Activated T-cell treated with anti-CD3 and anti-CD28 coated beads for 1 hour (primary cell): ENCODE results near the gene CITED1.
"Not testable (repeated sequence)": the region's sequence is repeated elsewhere in the genome, so short reads cannot be mapped to it uniquely, and the experiment has no call there.

Experiments
- DNase-seq: peaks from one replicate; pipeline ENCODE4 v3.0.0-alpha.2; 2020; ENCODE audit warnings: low read depth

Gene CITED1

GRCh38 chrX:72305286-72306084 lies at the start of gene CITED1:
Gene CITED1, minus strand, starts transcription at chrX:72305914. Its CDS starts 3,045 bp downstream, at chrX:72302869.
- no peak for DNase-seq

GRCh38 chrX:72352786-72353185 lies 47.1 kb upstream of the CITED1 start:
- no peak for DNase-seq

GRCh38 chrX:72351606-72352334 lies 46.1 kb upstream of the CITED1 start:
- DNase-seq, result no peak

GRCh38 chrX:72349190-72349589 lies 43.5 kb upstream of the CITED1 start:
- DNase-seq, result no peak

- no peak for DNase-seq
Observed at GRCh38 chrX:72348247-72348979, 42.7 kb upstream of the CITED1 start.

GRCh38 chrX:72347366-72347765 lies 41.7 kb upstream of the CITED1 start:
- no peak for DNase-seq

GRCh38 chrX:72346302-72346949 lies 40.7 kb upstream of the CITED1 start:
- DNase-seq, result no peak

GRCh38 chrX:72340626-72341025 lies 34.9 kb upstream of the CITED1 start:
- no peak for DNase-seq

GRCh38 chrX:72340041-72340440 lies 34.3 kb upstream of the CITED1 start:
- no peak for DNase-seq

- no peak for DNase-seq
Observed at GRCh38 chrX:72330131-72330530, 24.4 kb upstream of the CITED1 start.

- DNase-seq, result no peak
Observed at GRCh38 chrX:72326605-72327300, 21.0 kb upstream of the CITED1 start.

- not testable (repeated sequence) for DNase-seq
Observed at GRCh38 chrX:72319651-72320050, 13.9 kb upstream of the CITED1 start.

- DNase-seq, result no peak
Observed at GRCh38 chrX:72317139-72317538, 11.4 kb upstream of the CITED1 start.

- DNase-seq, result no peak
Observed at GRCh38 chrX:72316408-72317110, 10.8 kb upstream of the CITED1 start.

- no peak for DNase-seq
Observed at GRCh38 chrX:72314881-72315280, 9.2 kb upstream of the CITED1 start.

GRCh38 chrX:72313707-72314641 lies 8.3 kb upstream of the CITED1 start:
- no peak for DNase-seq

- no peak for DNase-seq
Observed at GRCh38 chrX:72312311-72312940, 6.7 kb upstream of the CITED1 start.

- DNase-seq, result no peak
Observed at GRCh38 chrX:72309297-72310071, 3.8 kb upstream of the CITED1 start.
